Right renal pelvis (tissue), 4 donors: Measurements from ENCODE around the gene PRR9. TPM values are rescaled to one million over a fixed set of nuclear protein-coding genes. Genes with fewer than 3 reads are reported as not detected.

ENCODE experiments used
- DNase-seq, 4 donors: peaks; one replicate each; pipeline ENCODE4 v3.0.0-alpha.2; 2013; ENCODE audit warnings: low read depth in 4 of 4, low spot score in 3 of 4, missing footprints in 1 of 4
- polyA plus RNA-seq, 4 donors: library from polyadenylated mRNA; unstranded; fragments of 120-200 nt; gene quantifications; one replicate each; pipeline ENCODE4 v1.2.1, GENCODE V29; 2013; ENCODE audit not compliant: insufficient read length in 4 of 4

Gene PRR9
- polyA plus RNA-seq, 4 donors, result not detected

DNA sequence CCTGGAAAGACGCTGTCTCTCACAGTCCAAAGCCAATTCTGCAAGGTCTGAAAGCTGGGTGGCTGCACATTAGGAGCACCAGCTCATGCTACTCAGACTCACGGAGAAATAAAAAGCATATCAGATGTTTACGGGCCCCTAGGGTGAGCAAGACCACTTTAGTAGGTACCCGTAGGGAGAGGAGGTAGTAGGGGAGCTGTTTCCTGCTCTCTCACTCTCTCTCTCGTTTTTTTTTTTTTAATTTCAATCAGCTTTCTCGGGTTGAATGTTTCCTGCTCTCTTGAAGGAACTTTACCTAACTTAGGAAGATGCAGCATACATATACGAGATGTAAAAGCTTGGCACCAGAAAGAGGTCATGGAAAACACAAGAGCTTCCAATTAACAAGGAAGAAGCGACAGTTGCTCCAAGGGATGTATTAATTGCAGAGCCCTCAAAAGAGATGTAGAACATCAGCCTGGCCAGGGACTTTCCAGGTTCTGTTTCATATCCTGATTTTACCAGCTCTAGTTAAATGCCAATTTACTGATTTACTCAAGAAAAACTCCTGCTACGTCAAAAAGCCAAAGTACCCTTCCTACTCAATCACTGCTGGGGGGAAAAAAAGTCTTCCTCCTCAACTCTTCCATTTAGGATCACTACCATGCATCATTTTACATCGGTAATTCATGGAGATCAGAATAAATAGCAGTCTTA is 45.2 kb downstream of the PRR9 start:
- DNase-seq, result no peak

DNA sequence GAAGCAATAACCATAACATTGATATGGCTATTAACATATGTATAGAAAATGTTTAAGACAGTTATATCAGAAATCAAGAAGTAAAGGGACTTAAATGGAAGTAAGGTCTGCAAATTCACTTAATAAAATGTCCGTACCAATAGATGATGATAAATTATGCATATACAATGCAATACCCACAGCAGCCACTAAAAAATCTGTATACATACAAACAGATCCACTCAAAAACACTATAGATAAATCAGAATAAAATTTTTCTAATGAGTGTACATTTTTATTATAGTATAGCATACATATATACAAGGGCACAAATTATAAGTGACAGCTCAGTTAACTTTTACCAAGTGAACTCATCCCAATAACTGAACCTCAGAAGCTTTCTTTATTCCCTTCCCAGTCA is 48.1 kb downstream of the PRR9 start:
- no peak for DNase-seq

Other genes starting within 250 kb of the PRR9 start
- not detected for gene SPRR4, start 246.9 kb upstream of the PRR9 start, polyA plus RNA-seq
- under 1 TPM in 1 of 4 donors, not detected in 3; 0.21 TPM for gene SPRR1A, start 233.5 kb upstream of the PRR9 start, polyA plus RNA-seq
- gene SPRR3, start 215.8 kb upstream of the PRR9 start, polyA plus RNA-seq, result under 1 TPM in 2 of 4 donors, not detected in 2; 0.18 to 0.49 TPM
- not detected for gene SPRR1B, start 186.4 kb upstream of the PRR9 start, polyA plus RNA-seq
- gene SPRR2D, start 176.5 kb upstream of the PRR9 start, polyA plus RNA-seq, result not detected
- under 1 TPM in 1 of 4 donors, not detected in 3; 0.09 TPM for gene SPRR2A, start 160.1 kb upstream of the PRR9 start, polyA plus RNA-seq
- under 1 TPM in 1 of 4 donors, not detected in 3; 0.17 TPM for gene SPRR2B, start 146.0 kb upstream of the PRR9 start, polyA plus RNA-seq
- gene SPRR2E, start 123.1 kb upstream of the PRR9 start, polyA plus RNA-seq, result not detected
- not detected for gene SPRR2F, start 104.1 kb upstream of the PRR9 start, polyA plus RNA-seq
- gene SPRR2G, start 66.7 kb upstream of the PRR9 start, polyA plus RNA-seq, result not detected
- gene LELP1, start 14.2 kb upstream of the PRR9 start, polyA plus RNA-seq, result not detected
- gene LORICRIN, start 42.1 kb downstream of the PRR9 start, polyA plus RNA-seq, result not detected
- not detected for gene PGLYRP3, start 95.4 kb downstream of the PRR9 start, polyA plus RNA-seq
- gene PGLYRP4, start 131.3 kb downstream of the PRR9 start, polyA plus RNA-seq, result not detected
- 10 to 100 TPM in 3 of 4 donors, 1 to 10 TPM in 1; 7.8 to 23.3 (median 18.2) TPM for gene S100A9, start 140.3 kb downstream of the PRR9 start, polyA plus RNA-seq
- 1 to 10 TPM in 3 of 4 donors, not detected in 1; 1.3 to 2.8 (median 2.3) TPM for gene S100A12, start 158.0 kb downstream of the PRR9 start, polyA plus RNA-seq
- gene S100A8, start 173.5 kb downstream of the PRR9 start, polyA plus RNA-seq, result 10 to 100 TPM in 2 of 4 donors, 1 to 10 TPM in 2; 4.5 to 15.2 (median 10.9) TPM
- gene S100A7A, start 198.9 kb downstream of the PRR9 start, polyA plus RNA-seq, result not detected
- gene S100A7, start 243.1 kb downstream of the PRR9 start, polyA plus RNA-seq, result under 1 TPM in 3 of 4 donors, not detected in 1; 0.21 to 0.96 (median 0.67) TPM